Measurements from ENCODE around the gene SIPA1L3. TPM values are rescaled to one million over a fixed set of nuclear protein-coding genes. Genes with fewer than 3 reads are reported as not detected.
A peak's percentile ranks its signal among the peaks of the same experiment; 100 is the strongest.

Gene SIPA1L3
- total RNA-seq, 3 donors from 2014 or later, result 9.6 to 29.8 (median 28.5) TPM

DNA sequence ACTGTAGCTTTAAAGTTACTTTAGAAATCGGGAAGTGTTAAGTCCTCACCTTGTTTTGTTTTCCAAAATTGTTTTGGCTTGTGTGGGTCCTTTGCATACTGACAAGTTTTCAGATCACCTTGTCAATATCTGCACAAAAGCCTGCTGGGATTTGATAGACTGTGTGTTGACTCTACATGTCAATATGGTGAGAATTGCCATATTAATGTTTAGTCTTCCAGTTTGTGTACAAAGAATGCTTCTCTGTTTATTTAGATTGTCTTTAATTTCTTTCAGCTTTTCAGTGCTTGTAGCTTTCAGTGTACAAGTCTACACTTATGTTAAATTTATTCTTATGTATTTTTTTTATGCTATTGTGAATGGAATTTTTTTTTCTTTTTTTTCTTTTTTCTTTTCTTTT, 50.2 kb downstream of the SIPA1L3 start:
- no peaks in the 10 kb centered on the region for H3K9me3 ChIP-seq
- intact Hi-C loops (cut with DNase I; ENCODE audit: low total_unique reads), result no loop called here
- H3K36me3 ChIP-seq, result no peaks in the 10 kb centered on the region
- H3K4me1 ChIP-seq, result no peaks in the 10 kb centered on the region
- TF ChIP-seq POLR2AphosphoS5 (IDR thresholded peaks at IDR 0.05) (no peak), POLR2A (IDR thresholded peaks at IDR 0.05) (no peak)
- TF ChIP-seq, protein P1, sequence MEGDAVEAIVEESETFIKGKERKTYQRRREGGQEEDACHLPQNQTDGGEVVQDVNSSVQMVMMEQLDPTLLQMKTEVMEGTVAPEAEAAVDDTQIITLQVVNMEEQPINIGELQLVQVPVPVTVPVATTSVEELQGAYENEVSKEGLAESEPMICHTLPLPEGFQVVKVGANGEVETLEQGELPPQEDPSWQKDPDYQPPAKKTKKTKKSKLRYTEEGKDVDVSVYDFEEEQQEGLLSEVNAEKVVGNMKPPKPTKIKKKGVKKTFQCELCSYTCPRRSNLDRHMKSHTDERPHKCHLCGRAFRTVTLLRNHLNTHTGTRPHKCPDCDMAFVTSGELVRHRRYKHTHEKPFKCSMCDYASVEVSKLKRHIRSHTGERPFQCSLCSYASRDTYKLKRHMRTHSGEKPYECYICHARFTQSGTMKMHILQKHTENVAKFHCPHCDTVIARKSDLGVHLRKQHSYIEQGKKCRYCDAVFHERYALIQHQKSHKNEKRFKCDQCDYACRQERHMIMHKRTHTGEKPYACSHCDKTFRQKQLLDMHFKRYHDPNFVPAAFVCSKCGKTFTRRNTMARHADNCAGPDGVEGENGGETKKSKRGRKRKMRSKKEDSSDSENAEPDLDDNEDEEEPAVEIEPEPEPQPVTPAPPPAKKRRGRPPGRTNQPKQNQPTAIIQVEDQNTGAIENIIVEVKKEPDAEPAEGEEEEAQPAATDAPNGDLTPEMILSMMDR (IDR thresholded peaks at IDR 0.05), result no peak
- DNase-seq (ENCODE audit: low spot score in 2 of 2), result no peak
- no peak overlapping the region for H3K27ac ChIP-seq
- H3K4me3 ChIP-seq, result no peak overlapping the region
- H3K27me3 ChIP-seq, result no peaks in the 10 kb centered on the region

- Histone ChIP-seq H3K36me3 (no peaks in the 10 kb centered on the region), H3K4me3 (no peak overlapping the region), H3K4me1 (no peaks in the 10 kb centered on the region), H3K27me3 (no peaks in the 10 kb centered on the region), H3K9me3 (no peaks in the 10 kb centered on the region), H3K27ac (no peak overlapping the region)
- TF ChIP-seq POLR2A (IDR thresholded peaks at IDR 0.05) (no peak), POLR2AphosphoS5 (IDR thresholded peaks at IDR 0.05) (no peak)
- TF ChIP-seq, protein P1 (IDR thresholded peaks at IDR 0.05), result no peak
- DNase-seq (ENCODE audit: low spot score in 2 of 2), result no peak
- intact Hi-C loops (cut with DNase I; ENCODE audit: low total_unique reads), result no loop called here
Measured at GRCh38 chr19:37959665-37960114, 52.7 kb downstream of the SIPA1L3 start.

DNA sequence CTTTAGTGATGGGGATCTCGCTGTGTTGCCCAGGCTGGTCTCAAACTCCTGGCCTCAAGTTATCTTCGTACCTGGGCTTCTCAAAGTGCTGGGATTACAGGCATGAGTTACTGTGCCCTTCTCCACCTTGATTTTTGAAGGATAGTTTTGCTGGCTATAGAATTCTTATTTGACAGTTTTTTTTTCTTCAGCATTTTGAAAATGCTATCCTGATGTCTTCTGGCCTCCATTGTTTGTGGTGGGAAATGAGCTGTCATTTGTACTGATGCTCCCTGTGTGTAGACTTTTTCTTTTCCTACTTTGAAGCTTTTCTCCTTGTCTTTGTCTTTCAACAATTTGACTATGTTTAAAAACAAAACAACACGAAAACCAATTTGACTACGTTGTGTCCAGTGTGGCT, 54.2 kb downstream of the SIPA1L3 start:
- Histone ChIP-seq H3K36me3 (no peaks in the 10 kb centered on the region), H3K4me3 (no peak overlapping the region), H3K9me3 (no peaks in the 10 kb centered on the region), H3K27me3 (no peaks in the 10 kb centered on the region), H3K4me1 (no peaks in the 10 kb centered on the region), H3K27ac (no peak overlapping the region)
- intact Hi-C loops (cut with DNase I; ENCODE audit: low total_unique reads), result no loop called here
- TF ChIP-seq POLR2A (IDR thresholded peaks at IDR 0.05) (no peak), POLR2AphosphoS5 (IDR thresholded peaks at IDR 0.05) (no peak)
- TF ChIP-seq, protein P1 (IDR thresholded peaks at IDR 0.05), result no peak
- DNase-seq (ENCODE audit: low spot score in 2 of 2), result no peak

- H3K27ac ChIP-seq, result peak overlapping the region; percentile 61 to 63
- TF ChIP-seq, protein P1 (IDR thresholded peaks at IDR 0.05), result no peak
- TF ChIP-seq POLR2A (IDR thresholded peaks at IDR 0.05) (no peak), POLR2AphosphoS5 (IDR thresholded peaks at IDR 0.05) (no peak)
- peaks cover 0 to 7% of the 10 kb centered on the region in 2 donors for H3K4me1 ChIP-seq
- DNase-seq (ENCODE audit: low spot score in 2 of 2), result peak in 1 of 2 donors; percentile 37
- no peaks in the 10 kb centered on the region for H3K36me3 ChIP-seq
- no peaks in the 10 kb centered on the region for H3K9me3 ChIP-seq
- no peak overlapping the region for H3K4me3 ChIP-seq
- intact Hi-C loops (cut with DNase I; ENCODE audit: low total_unique reads), result no loop called here
- no peaks in the 10 kb centered on the region for H3K27me3 ChIP-seq
Measured at GRCh38 chr19:37963190-37963936, 56.4 kb downstream of the SIPA1L3 start.

DNA sequence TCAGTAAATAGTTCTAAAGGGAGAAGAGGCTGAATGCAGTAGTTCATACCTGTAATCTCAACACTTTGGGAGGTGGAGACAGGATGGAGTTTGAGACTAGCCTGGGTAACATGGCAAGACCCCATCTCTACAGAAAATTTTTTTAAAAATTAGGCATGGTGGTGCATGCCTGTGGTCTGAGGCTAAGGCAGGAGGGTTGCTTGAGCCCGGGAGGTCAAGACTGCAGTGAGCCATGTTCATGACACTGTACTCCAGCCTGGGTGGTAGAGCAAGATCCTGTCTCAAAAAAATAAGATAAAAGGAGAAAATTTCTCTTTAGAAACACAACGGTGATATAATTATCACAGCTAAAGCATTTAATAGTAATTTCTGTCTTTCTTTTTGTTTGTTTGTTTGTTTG, 57.1 kb downstream of the SIPA1L3 start:
- no peaks in the 10 kb centered on the region for H3K36me3 ChIP-seq
- intact Hi-C loops (cut with DNase I; ENCODE audit: low total_unique reads), result no loop called here
- no peak for DNase-seq (ENCODE audit: low spot score in 2 of 2)
- no peak overlapping the region for H3K4me3 ChIP-seq
- peak overlapping the region in 1 of 2 donors; percentile 61 for H3K27ac ChIP-seq
- H3K4me1 ChIP-seq, result peaks cover 0 to 7% of the 10 kb centered on the region in 2 donors
- TF ChIP-seq, protein P1 (IDR thresholded peaks at IDR 0.05), result no peak
- TF ChIP-seq POLR2AphosphoS5 (IDR thresholded peaks at IDR 0.05) (no peak), POLR2A (IDR thresholded peaks at IDR 0.05) (no peak)
- no peaks in the 10 kb centered on the region for H3K9me3 ChIP-seq
- no peaks in the 10 kb centered on the region for H3K27me3 ChIP-seq

All from breast epithelium (tissue), 4 donors.